Suprapubic skin (tissue), 4 donors: ENCODE results near the gene PRDM13.

ENCODE experiments used
- CTCF ChIP-seq, 2 donors: fragments of 200-600 bp in 1 of 2; fragments of 450-650 bp in 1 of 2; sonication (generic) in 1 of 2; IDR thresholded peaks; one replicate each; pipeline ENCODE4 v1.5.1; 2016 to 2019; ENCODE audit warnings: antibody characterized with exemption in 2 of 2, mild to moderate bottlenecking in 1 of 2, moderate library complexity in 1 of 2
- EP300 ChIP-seq: sonication (generic); formaldehyde crosslinking; IDR thresholded peaks from one replicate; pipeline ENCODE4 v1.6.1; 2017; ENCODE audit warnings: antibody characterized with exemption
- POLR2A ChIP-seq, 2 donors: fragments of 450-650 bp; IDR thresholded peaks; one replicate each; pipeline ENCODE4 v1.6.1; 2017; ENCODE audit warnings: antibody characterized with exemption in 2 of 2, mild to moderate bottlenecking in 2 of 2, moderate library complexity in 2 of 2
- POLR2AphosphoS5 ChIP-seq, 3 donors: sonication (generic); formaldehyde crosslinking; IDR thresholded peaks; one replicate each; pipeline ENCODE4 v1.6.1; 2017; ENCODE audit warnings: antibody characterized with exemption in 3 of 3

- TF ChIP-seq POLR2A (IDR thresholded peaks at IDR 0.05) (no peak), CTCF (IDR thresholded peaks at IDR 0.05) (no peak), POLR2AphosphoS5 (IDR thresholded peaks at IDR 0.05) (no peak), EP300 (no peak)
Measured at GRCh38 chr6:99587792-99588191, 18.8 kb upstream of the PRDM13 start.
